GM23338 (cell line): Measurements from ENCODE around the gene CROCC2.

Source experiments
- EZH2phosphoT487 ChIP-seq: fragments of 200-600 bp; sonication (generic); IDR thresholded peaks from one replicate; pipeline ENCODE4 v1.8.1; 2018; ENCODE audit warnings: antibody characterized with exemption; ENCODE audit not compliant: unreplicated experiment
- STAT1 ChIP-seq: IDR thresholded peaks from one replicate; pipeline ENCODE4 v1.6.1; 2016; ENCODE audit warnings: antibody characterized with exemption; ENCODE audit not compliant: unreplicated experiment
- TF ChIP-seq, protein P1 (sequence below), 2 experiments: fragments of 200-600 bp in 1 of 2; sonication (generic) in 1 of 2; conservative IDR thresholded peaks; 2 replicates each; pipeline versions ENCODE4 v1.5.1 to v1.6.1; 2016 to 2017; ENCODE audit warnings: antibody characterized with exemption in 2 of 2, low read depth in 2 of 2, mild to moderate bottlenecking in 2 of 2, moderate library complexity in 1 of 2

DNA sequence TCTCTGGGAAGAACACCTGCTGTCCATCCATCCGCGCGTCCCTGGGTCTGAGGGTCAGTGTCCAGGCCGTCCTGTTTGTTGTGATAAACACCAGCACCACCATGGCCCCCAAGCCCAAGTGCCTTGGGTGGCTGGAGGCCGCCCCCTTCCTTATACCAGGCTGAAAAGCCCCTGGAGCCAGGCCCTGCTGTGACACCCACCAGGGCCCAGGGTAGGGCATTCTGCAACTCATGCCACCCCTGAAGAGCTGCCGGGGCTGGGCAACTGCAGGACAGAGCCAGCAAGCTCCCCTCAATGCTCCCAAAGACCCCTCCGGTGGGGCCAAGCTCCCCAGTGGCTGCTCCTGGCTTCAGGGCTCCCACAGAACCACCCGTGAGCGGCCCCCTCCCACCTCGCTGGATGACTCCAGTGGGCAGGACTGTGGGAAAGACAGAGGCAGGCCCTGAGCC, 60.3 kb downstream of the CROCC2 start:
- TF ChIP-seq EZH2phosphoT487 (no peak), STAT1 (no peak)
- TF ChIP-seq, protein P1, sequence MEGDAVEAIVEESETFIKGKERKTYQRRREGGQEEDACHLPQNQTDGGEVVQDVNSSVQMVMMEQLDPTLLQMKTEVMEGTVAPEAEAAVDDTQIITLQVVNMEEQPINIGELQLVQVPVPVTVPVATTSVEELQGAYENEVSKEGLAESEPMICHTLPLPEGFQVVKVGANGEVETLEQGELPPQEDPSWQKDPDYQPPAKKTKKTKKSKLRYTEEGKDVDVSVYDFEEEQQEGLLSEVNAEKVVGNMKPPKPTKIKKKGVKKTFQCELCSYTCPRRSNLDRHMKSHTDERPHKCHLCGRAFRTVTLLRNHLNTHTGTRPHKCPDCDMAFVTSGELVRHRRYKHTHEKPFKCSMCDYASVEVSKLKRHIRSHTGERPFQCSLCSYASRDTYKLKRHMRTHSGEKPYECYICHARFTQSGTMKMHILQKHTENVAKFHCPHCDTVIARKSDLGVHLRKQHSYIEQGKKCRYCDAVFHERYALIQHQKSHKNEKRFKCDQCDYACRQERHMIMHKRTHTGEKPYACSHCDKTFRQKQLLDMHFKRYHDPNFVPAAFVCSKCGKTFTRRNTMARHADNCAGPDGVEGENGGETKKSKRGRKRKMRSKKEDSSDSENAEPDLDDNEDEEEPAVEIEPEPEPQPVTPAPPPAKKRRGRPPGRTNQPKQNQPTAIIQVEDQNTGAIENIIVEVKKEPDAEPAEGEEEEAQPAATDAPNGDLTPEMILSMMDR (conservative IDR thresholded peaks at IDR 0.05; ENCODE audit: low read depth in 2 of 2): no peak
